ENCODE measurements around the gene CCSAP. TPM values are rescaled to one million over a fixed set of nuclear protein-coding genes. Genes with fewer than 3 reads are reported as not detected.

Gene CCSAP
- total RNA-seq, 1 experiment from 2014 or later: 9.5 TPM

- BruUV-seq (replicated peaks): no TSS peak
- no peak overlapping the region for H3K9ac ChIP-seq (ENCODE audit: low read length)
- intact Hi-C loops (cut with micrococcal nuclease): no loop called here
- DNase-seq (no peak), ATAC-seq (no peak)
- no peak overlapping the region for H3K4me3 ChIP-seq (ENCODE audit: low read length)
- H3K27me3 ChIP-seq (ENCODE audit: low read length): no peaks in the 10 kb centered on the region
- no peak overlapping the region for H2AFZ ChIP-seq (ENCODE audit: low read length)
- no peaks in the 10 kb centered on the region for H3K9me3 ChIP-seq (ENCODE audit: low read length)
- ChIA-PET CTCF (no interaction called here), POLR2A (ENCODE audit: unreplicated experiment) (no interaction called here)
- no peaks in the 10 kb centered on the region for H3F3A ChIP-seq (ENCODE audit: low read length, unreplicated experiment)
- peaks cover 25% of the 10 kb centered on the region; the same call in 1 of the 2 replicates for H3K36me3 ChIP-seq (ENCODE audit: low read depth, low read length)
- no peaks in the 10 kb centered on the region for H3K9me2 ChIP-seq (replicated peaks; ENCODE audit: low read length)
- TF ChIP-seq CTCF (conservative IDR thresholded peaks at IDR 0.05; ENCODE audit: low read depth, low read length) (no peak), EZH2 (IDR thresholded peaks at IDR 0.05; ENCODE audit: low read length, unreplicated experiment) (no peak), EZH2phosphoT487 (IDR thresholded peaks at IDR 0.05; ENCODE audit: borderline replicate concordance, low read length) (no peak)
- H4K20me1 ChIP-seq (ENCODE audit: low read length): no peaks in the 10 kb centered on the region
- no peak overlapping the region for H3K27ac ChIP-seq (ENCODE audit: low read length)
- H3K79me2 ChIP-seq (ENCODE audit: low read length): no peaks in the 10 kb centered on the region
- H3K4me2 ChIP-seq (ENCODE audit: low read length): no peak overlapping the region
- no peaks in the 10 kb centered on the region for H3K4me1 ChIP-seq (ENCODE audit: insufficient read depth, low read length)
Observed at GRCh38 chr1:229303855-229304254, 39.0 kb downstream of the CCSAP start.

- CTCF ChIA-PET: interaction anchor here (0.6 kb wide), 1 partner anchor 38 kb away, joined by 3 read pairs; no protein-coding TSS in a partner anchor
- POLR2A ChIA-PET (ENCODE audit: unreplicated experiment): no interaction called here
Observed at GRCh38 chr1:229302740-229303139, 40.1 kb downstream of the CCSAP start.

More at GRCh38 chr1:229302740-229303139, 40.1 kb downstream of the CCSAP start:
- Histone ChIP-seq H3K4me2 (ENCODE audit: low read length) (no peak overlapping the region), H3K36me3 (ENCODE audit: low read depth, low read length) (peaks cover 28% of the 10 kb centered on the region; the same call in 1 of the 2 replicates), H3K4me1 (ENCODE audit: insufficient read depth, low read length) (no peaks in the 10 kb centered on the region), H2AFZ (ENCODE audit: low read length) (no peak overlapping the region), H3F3A (ENCODE audit: low read length, unreplicated experiment) (no peaks in the 10 kb centered on the region), H3K9ac (ENCODE audit: low read length) (no peak overlapping the region), H3K79me2 (ENCODE audit: low read length) (no peaks in the 10 kb centered on the region), H4K20me1 (ENCODE audit: low read length) (no peaks in the 10 kb centered on the region), H3K27ac (ENCODE audit: low read length) (no peak overlapping the region), H3K9me3 (ENCODE audit: low read length) (no peaks in the 10 kb centered on the region), H3K27me3 (ENCODE audit: low read length) (no peaks in the 10 kb centered on the region), H3K4me3 (ENCODE audit: low read length) (no peak overlapping the region), H3K9me2 (replicated peaks; ENCODE audit: low read length) (no peaks in the 10 kb centered on the region)
- TF ChIP-seq EZH2phosphoT487 (IDR thresholded peaks at IDR 0.05; ENCODE audit: borderline replicate concordance, low read length): no peak
- TF ChIP-seq EZH2 (IDR thresholded peaks at IDR 0.05; ENCODE audit: low read length, unreplicated experiment): no peak
- TF ChIP-seq CTCF (conservative IDR thresholded peaks at IDR 0.05; ENCODE audit: low read depth, low read length): no peak
- no peak for DNase-seq
- intact Hi-C loops (cut with micrococcal nuclease): no loop called here
- ATAC-seq: no peak
- no TSS peak for BruUV-seq (replicated peaks)
